IPS-20b (cell line): ENCODE data around the gene NATD1.

Source experiments
- H3K27ac ChIP-seq: one replicate; pipeline ENCODE4 v1.5.1; 2013; ENCODE audit warnings: low read length
- H3K27me3 ChIP-seq: 2 replicates; pipeline ENCODE4 v1.6.1; 2013; ENCODE audit warnings: mild to moderate bottlenecking, low read length, inconsistent platforms; ENCODE audit not compliant: insufficient read depth
- H3K36me3 ChIP-seq: 2 replicates; pipeline ENCODE4 v1.6.1; 2013; ENCODE audit warnings: low read depth, mild to moderate bottlenecking, inconsistent platforms, low read length, moderate library complexity; ENCODE audit not compliant: insufficient read depth
- H3K4me1 ChIP-seq: 2 replicates; pipeline ENCODE4 v1.6.1; 2013; ENCODE audit warnings: mild to moderate bottlenecking, control low read depth, inconsistent platforms, low read length, moderate library complexity; ENCODE audit not compliant: insufficient read depth
- H3K4me3 ChIP-seq: 2 replicates; pipeline ENCODE4 v1.5.1; 2013; ENCODE audit warnings: mild to moderate bottlenecking, low read length, inconsistent platforms
- H3K9ac ChIP-seq: 2 replicates; pipeline ENCODE4 v1.6.1; 2013; ENCODE audit warnings: low read depth, mild to moderate bottlenecking, inconsistent platforms, low read length, moderate library complexity
- H3K9me3 ChIP-seq: 2 replicates; pipeline ENCODE4 v1.6.1; 2013; ENCODE audit warnings: mild to moderate bottlenecking, low read depth, low read length, inconsistent platforms; ENCODE audit not compliant: insufficient read depth

Gene NATD1

DNA sequence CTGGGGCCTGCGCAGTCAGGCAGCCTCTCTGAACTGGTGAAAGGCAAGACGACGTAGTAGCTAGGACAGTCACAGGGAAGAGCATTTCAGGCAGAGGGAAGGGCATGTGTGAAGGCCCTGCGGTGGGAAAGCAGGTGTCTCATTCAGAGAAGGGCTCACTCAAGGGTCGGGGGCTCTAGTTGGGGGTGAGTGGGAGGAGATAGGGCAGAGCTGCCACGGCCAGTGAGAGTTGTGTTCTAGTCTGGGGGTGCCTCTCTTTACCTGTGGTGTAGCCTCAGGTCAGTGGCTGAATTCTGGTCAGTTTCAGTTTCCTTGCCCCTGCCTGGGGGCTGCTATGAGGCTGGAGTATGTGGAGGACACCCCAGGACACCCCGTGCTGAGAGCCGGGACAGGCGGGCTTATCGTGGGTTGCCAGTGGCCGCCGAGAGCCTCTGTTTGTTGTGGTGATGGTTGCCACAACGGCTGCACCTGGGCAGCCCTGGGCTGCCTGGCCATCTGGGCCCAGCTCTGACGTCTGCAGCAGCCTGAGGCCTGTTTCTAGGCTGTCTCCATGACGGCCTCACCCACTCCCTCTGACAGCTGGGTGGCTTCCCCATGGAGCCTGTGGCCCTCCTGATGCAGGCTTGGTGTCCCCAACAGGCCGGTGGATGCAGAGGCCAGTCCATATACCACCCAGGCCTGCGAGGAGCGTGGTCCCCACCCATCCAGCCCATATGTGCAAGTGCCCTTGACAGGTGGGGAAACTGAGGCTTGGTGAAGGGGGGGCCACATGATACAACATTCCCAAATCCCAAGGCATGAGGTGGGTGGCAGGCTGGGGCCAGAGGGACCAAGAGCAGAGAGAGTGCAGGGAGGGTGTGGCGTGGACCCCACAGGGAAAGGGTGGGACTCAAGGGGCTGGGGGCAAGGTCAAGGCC, 42.1 kb upstream of the NATD1 start:
- Histone ChIP-seq H3K36me3 (peaks cover 12% of the 10 kb centered on the region), H3K9ac (no peak overlapping the region; the same call in 1 of the 2 replicates)

DNA sequence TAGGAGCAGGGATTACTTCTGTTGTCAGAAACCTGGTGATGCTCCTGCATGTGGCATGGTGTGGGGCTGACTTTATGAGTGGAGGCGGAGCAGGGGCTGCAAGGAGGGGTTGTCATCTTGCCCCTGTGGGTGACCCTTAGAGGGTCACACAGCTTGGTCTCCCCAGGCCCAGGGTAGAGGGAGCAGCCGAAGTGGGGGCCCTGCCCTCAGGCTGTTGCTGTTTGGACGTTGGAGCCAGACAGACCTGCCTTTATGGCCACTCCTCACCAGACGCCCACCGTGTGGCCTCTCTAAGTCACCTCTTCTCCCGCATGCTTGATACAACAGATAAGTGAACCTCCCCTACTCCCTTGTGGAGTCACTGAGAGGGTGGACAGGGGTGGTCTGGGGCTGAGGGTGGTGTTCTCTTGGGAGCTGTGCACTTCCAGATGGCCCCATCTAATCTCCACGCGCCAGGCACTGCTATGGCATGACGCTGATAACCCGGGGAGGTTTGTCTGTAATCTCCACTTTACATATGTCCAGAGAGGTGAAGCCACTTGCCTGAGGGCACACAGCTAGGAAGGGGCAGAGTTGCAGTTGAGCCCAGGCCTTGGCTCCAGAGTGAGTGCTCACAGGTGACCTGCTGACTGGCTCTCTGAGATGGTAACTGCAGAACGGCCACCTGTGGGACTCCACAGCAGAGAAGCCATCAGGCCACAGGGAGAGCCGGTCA, 41.3 kb upstream of the NATD1 start:
- Histone ChIP-seq H3K27me3 (0 out of 2 replicates have a peak, but pooled peaks cover 6% of the 10 kb centered on the region), H3K9ac (no peak overlapping the region), H3K27ac (no peak overlapping the region), H3K4me1 (no peaks in the 10 kb centered on the region), H3K36me3 (peaks cover 7% of the 10 kb centered on the region), H3K9me3 (no peaks in the 10 kb centered on the region), H3K4me3 (no peak overlapping the region)

More for the DNA sequence above, 42.1 kb upstream of the NATD1 start:
- H3K4me1 ChIP-seq, result no peaks in the 10 kb centered on the region
- H3K27me3 ChIP-seq, result 0 out of 2 replicates have a peak, but pooled peaks cover 4% of the 10 kb centered on the region
- no peaks in the 10 kb centered on the region for H3K9me3 ChIP-seq
- no peak overlapping the region for H3K4me3 ChIP-seq
- no peak overlapping the region for H3K27ac ChIP-seq

DNA sequence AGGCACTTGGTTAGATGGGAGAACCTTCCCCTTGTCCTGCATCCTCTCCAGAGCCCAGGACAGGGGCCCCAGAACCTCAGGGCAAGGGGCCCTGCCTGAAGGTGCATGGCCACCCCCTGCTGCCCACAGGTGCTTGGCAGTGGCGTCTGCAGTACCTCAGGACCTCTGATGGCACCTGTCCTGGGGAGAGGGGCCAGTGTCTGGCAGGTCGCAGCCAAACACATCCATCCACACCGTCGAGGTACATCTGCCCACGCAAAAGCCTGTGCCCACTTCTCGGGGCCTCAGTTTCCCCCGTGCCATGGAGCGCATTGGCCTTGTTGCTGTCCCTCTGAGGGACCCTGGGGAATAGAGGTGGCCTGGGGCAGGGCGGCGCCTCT, 40.6 kb upstream of the NATD1 start:
- Histone ChIP-seq H3K27me3 (0 out of 2 replicates have a peak, but pooled peaks cover 6% of the 10 kb centered on the region), H3K9me3 (no peaks in the 10 kb centered on the region), H3K9ac (no peak overlapping the region), H3K4me3 (no peak overlapping the region), H3K4me1 (no peaks in the 10 kb centered on the region), H3K36me3 (peaks cover 1% of the 10 kb centered on the region), H3K27ac (no peak overlapping the region)

DNA sequence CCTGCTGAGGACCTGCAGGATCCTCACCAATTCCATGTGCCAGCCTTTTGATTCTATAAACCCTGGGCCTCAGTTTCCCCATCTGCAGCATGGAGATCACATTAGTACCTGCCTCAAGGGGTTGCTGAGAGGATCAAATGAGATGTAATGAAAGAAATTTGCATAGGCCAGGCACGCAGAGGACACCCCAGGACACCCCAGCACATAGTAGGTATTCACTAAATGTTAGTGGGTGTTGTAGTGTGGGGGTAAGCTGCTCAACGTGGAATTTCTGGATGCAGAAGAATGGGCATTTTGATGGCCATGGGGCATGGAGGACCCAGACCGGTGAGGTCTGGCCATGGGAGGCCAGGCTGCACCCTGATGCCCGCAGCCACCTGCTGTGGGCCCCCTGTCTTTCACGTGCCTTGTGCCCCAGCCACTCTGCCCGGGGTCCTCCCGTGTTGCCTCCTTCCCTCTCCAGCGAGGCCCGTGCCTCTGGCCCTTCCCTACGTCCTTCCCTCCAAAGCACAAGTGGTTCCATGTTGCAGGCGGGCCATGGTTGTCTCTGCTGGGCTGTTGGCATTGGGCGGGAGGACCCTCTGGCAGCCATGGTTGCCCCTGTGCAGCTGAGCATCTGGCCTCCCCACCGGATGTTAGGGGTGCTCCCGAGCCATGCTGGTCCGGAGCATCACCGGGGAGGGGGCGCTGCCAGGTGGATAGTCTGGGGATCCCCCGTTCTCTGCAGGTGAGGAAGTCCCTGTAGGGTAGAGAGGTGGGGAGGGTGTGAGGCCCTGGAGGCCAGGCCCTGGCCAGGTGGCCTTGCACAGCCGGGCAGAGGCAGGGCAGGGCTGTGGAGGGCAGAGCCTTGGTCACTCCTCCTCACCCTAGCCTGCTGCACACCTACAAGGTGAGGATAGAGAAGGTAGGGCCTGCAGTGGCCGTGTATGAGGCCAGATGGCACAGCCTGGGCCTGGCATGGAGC, 39.9 kb upstream of the NATD1 start:
- H3K9ac ChIP-seq, result no peak overlapping the region
- H3K27me3 ChIP-seq, result 0 out of 2 replicates have a peak, but pooled peaks cover 6% of the 10 kb centered on the region
- no peaks in the 10 kb centered on the region for H3K9me3 ChIP-seq
- H3K4me1 ChIP-seq, result no peaks in the 10 kb centered on the region
- H3K4me3 ChIP-seq, result no peak overlapping the region
- H3K27ac ChIP-seq, result no peak overlapping the region
- no peaks in the 10 kb centered on the region for H3K36me3 ChIP-seq

DNA sequence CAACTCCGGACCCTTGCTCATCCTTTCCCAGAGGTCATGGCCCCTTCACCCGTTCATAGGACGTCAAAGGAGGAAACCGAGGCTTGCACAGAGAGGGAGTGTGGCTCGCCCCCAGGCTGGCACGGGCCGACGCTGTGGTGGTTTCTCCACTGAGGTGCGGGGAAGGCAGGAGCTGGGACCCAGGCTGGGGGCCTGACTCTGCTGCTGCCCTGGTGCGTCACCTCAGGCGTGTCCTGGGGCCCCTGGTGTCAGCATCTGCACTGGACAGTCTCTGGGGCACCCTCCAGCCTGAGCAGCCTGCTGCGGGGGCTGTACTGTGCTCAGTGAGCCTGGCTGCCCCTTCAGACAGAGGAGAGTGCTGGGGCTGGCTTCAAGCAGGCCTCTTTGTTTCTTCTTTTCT, 38.7 kb upstream of the NATD1 start:
- Histone ChIP-seq H3K9ac (no peak overlapping the region), H3K9me3 (no peaks in the 10 kb centered on the region), H3K27ac (no peak overlapping the region)

DNA sequence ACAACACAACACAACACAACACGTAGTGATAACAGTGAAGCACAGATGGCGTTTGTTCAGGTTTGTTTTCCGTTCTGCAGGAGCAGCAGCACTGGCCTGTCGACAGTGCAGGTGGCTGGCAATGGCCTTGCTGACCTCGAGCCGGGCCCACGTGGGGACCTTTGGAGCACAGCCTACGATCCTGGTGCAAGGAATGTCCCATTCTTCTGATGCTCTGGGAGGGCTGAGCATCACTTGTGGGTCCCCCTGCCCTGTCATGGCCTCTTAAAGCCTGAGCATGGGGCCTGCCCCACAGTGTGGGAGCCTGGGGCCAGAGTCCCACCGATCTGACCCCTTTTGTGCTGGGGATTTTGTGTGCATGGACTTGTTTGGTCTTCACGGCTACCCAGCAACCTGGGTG, 38.1 kb upstream of the NATD1 start:
- Histone ChIP-seq H3K36me3 (no peaks in the 10 kb centered on the region), H3K9me3 (no peaks in the 10 kb centered on the region), H3K4me1 (no peaks in the 10 kb centered on the region; the same call in 1 of the 2 replicates), H3K4me3 (no peak overlapping the region), H3K9ac (no peak overlapping the region), H3K27ac (no peak overlapping the region), H3K27me3 (0 out of 2 replicates have a peak, but pooled peaks cover 6% of the 10 kb centered on the region)

More for the DNA sequence above, 38.7 kb upstream of the NATD1 start:
- Histone ChIP-seq H3K36me3 (no peaks in the 10 kb centered on the region), H3K27me3 (0 out of 2 replicates have a peak, but pooled peaks cover 6% of the 10 kb centered on the region), H3K4me1 (no peaks in the 10 kb centered on the region; the same call in 1 of the 2 replicates), H3K4me3 (no peak overlapping the region)

DNA sequence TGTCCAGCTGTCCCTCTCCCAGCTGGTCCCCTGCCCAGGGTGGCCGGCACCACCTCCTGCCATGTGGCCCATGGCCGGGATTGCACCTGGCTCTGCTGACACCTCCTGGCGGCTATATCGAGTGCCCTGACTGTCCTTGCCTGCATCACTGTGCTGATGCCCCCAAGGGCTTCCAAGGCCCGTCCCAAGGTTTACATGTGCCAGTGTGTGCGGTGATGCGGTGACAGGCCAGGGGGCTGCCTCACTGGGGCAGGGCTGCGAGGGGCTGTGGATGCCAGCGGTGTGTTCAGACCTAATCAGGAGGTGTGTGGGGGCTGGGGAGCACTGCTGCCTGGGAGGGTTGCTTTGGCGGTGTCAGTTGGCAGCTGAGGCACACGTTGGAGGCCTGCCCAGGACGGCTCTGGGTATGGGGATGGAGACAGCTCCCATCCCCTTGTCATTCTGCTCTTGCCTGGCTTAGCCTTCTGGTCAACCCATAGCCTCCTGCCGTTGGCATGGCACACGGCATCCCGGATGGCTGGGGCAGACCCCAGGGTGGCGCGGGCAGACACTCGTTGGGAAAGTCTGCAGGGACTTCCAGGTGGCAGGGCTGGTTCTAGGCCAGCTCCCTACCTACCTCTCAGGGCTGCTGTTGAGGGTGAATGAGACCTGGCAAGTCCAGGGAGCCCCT, 36.8 kb upstream of the NATD1 start:
- Histone ChIP-seq H3K27me3 (0 out of 2 replicates have a peak, but pooled peaks cover 11% of the 10 kb centered on the region), H3K4me3 (no peak overlapping the region), H3K36me3 (no peaks in the 10 kb centered on the region), H3K27ac (no peak overlapping the region), H3K9ac (no peak overlapping the region), H3K4me1 (peaks cover 5% of the 10 kb centered on the region; the same call in 1 of the 2 replicates), H3K9me3 (no peaks in the 10 kb centered on the region)

DNA sequence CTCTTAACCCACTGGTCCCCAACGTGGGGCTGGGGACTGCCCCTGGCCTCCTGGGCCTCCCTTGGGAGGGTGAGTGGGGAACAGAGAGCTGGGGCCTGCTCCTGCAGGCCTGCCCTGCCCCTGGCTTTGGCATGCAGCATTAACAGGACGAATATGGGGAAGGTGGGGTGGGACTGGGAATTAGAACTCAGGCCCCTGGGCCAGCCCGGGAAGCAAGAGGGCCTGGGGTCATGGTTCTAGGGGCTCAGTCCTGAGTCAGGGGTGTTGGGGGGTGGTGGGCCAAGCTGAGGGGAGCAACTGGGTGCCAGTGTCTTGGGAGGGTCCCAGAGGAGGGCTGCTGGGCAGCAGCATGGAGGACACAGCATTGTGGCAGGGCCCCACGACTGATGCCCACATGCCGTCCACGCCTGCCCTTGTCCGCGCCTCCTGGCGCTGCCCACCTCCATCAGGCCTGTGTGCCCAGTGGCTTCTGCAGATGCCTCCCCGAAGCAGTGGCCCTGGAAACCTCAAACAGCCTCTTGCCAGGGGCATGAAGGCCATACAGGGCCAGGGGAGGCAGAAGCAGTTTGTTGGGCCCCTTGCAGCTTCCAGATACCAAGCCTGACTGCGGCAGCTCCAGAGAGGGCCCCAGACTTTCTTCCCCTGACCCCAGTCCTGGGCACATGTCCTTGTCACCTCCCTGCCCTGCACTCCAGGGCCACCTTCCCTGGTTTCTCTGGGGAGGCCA, 36.1 kb upstream of the NATD1 start:
- Histone ChIP-seq H3K4me1 (peaks cover 5% of the 10 kb centered on the region; the same call in 1 of the 2 replicates), H3K9me3 (no peaks in the 10 kb centered on the region), H3K36me3 (no peaks in the 10 kb centered on the region), H3K9ac (no peak overlapping the region), H3K4me3 (no peak overlapping the region), H3K27ac (no peak overlapping the region), H3K27me3 (0 out of 2 replicates have a peak, but pooled peaks cover 11% of the 10 kb centered on the region)

DNA sequence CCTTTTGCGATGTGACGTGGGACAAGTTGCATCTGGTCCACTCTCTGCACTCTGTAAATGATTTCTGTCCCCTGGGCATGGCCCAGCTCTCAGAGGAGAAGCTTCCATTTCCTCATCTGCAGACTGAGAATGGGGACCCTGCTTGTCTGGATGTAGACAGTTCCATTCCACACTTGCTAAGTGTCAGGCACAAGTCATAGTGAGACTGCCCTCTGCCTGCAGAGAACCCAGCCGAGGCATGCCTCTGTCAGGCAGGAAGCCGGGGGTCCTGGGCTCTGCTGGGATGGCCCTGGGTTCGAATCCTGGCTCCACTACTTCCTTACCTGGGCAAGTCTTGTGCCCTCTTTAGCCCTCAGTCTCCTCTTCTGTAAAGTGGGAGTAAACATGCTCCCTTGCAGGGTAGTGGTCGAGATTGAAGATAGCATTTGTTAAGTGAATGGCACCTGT, 35.4 kb upstream of the NATD1 start:
- Histone ChIP-seq H3K4me1 (peaks cover 5% of the 10 kb centered on the region; the same call in 1 of the 2 replicates), H3K27ac (no peak overlapping the region), H3K4me3 (no peak overlapping the region), H3K36me3 (no peaks in the 10 kb centered on the region), H3K9me3 (no peaks in the 10 kb centered on the region), H3K27me3 (peaks cover 17% of the 10 kb centered on the region), H3K9ac (no peak overlapping the region)
